Muscle of back (tissue), 13 donors: ENCODE measurements around the gene LPA. TPM values are rescaled to one million over a fixed set of nuclear protein-coding genes. Genes with fewer than 3 reads are reported as not detected.
"Not testable (repeated sequence)": the region's sequence is repeated elsewhere in the genome, so short reads cannot be mapped to it uniquely, and the experiment has no call there.

Experiments used
- DNase-seq, 3 donors: peaks; one replicate each; pipeline versions ENCODE4 v3.0.0 to v3.0.0-alpha.2; 2013
- long read RNA-seq, 9 donors: transcript quantifications; one replicate each; lab custom pipeline, GENCODE V29; 2026
- polyA plus RNA-seq, 10 donors: library from polyadenylated mRNA; unstranded; fragments of 120-200 nt; gene quantifications; one replicate each; pipeline ENCODE4 v1.2.1, GENCODE V29; 2013; ENCODE audit not compliant: insufficient read length in 10 of 10

LPA gene, protein sequence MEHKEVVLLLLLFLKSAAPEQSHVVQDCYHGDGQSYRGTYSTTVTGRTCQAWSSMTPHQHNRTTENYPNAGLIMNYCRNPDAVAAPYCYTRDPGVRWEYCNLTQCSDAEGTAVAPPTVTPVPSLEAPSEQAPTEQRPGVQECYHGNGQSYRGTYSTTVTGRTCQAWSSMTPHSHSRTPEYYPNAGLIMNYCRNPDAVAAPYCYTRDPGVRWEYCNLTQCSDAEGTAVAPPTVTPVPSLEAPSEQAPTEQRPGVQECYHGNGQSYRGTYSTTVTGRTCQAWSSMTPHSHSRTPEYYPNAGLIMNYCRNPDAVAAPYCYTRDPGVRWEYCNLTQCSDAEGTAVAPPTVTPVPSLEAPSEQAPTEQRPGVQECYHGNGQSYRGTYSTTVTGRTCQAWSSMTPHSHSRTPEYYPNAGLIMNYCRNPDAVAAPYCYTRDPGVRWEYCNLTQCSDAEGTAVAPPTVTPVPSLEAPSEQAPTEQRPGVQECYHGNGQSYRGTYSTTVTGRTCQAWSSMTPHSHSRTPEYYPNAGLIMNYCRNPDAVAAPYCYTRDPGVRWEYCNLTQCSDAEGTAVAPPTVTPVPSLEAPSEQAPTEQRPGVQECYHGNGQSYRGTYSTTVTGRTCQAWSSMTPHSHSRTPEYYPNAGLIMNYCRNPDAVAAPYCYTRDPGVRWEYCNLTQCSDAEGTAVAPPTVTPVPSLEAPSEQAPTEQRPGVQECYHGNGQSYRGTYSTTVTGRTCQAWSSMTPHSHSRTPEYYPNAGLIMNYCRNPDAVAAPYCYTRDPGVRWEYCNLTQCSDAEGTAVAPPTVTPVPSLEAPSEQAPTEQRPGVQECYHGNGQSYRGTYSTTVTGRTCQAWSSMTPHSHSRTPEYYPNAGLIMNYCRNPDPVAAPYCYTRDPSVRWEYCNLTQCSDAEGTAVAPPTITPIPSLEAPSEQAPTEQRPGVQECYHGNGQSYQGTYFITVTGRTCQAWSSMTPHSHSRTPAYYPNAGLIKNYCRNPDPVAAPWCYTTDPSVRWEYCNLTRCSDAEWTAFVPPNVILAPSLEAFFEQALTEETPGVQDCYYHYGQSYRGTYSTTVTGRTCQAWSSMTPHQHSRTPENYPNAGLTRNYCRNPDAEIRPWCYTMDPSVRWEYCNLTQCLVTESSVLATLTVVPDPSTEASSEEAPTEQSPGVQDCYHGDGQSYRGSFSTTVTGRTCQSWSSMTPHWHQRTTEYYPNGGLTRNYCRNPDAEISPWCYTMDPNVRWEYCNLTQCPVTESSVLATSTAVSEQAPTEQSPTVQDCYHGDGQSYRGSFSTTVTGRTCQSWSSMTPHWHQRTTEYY (N-terminal part only)
- under 1 TPM in 5 of 10 donors, not detected in 5; 0.04 to 0.15 (median 0.13) TPM for polyA plus RNA-seq
- long read RNA-seq, donor 1 = 0 reads
- long read RNA-seq, donor 2 = 0 reads
- long read RNA-seq, donor 3 = 0 reads
- long read RNA-seq, donor 4 = 0 reads
- long read RNA-seq, donor 5 = 0 reads
- long read RNA-seq, donor 6 = 0 reads
- long read RNA-seq, donor 7 = 0 reads
- long read RNA-seq, donor 8 = 0 reads
- long read RNA-seq, donor 9 = 0 reads

DNA sequence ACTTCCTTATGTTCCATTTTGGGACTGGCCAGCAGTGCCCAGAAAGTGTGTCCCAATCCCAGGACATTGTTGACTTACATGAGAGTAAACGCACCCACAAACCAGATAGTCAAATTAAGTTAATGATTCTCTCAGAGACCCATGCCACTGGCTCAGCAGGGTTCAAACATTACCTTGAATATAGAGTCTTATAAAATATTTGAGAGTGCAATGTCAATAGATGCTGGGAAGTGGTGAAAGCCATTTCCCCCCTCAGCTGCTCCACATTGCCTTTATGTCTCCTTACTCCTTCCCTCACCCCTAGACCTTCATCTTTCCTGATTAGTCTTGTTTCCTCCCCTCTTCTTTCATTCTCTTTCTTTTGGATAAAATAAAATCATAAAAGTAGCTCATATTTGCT lies at the start of gene LPA:
Gene LPA, minus strand, starts transcription at position 78 of the 400 bp plus-strand sequence. Its CDS starts 61 bp downstream, at position 17.
- DNase-seq = not testable (repeated sequence)

DNA sequence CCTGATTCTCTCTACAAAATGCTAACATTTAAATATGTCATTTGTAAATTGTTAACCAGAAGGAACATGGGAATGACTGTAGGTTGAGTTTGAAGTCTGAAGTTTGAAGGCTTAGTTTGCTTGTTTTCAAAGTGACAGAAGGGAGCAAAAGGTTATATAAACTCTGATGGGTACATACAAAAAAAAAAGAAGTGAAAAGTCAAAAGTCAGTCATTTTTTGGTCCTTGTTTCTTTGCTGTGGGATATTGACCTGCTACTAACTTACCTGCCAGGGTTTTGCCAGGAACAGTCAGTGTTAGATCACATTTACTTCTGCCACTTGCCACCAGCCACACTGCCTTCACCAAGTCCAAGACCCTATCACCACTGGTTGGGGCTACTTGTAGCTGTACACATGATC lies 44.9 kb upstream of the LPA start:
- DNase-seq = not testable (repeated sequence)

DNA sequence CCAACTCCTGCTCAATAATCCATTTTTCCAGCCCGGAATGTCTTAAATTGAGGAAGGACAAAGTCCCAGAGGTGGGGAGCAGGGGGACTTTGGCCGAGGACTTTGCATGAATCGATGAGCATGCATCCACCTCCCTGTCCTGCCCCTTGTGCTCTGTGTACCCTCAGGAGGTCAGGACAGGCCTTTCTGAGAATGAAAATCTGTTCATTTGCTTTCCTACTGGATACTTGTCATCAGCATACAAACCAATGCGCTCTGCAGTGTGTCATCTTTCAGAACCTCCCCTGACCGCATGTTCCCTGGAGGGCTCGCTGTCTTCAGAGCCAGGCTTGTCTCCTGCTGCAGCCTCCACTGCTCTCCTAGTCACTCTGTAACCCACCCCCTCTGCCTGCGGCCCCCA lies 40.6 kb upstream of the LPA start:
- DNase-seq = not testable (repeated sequence)

DNA sequence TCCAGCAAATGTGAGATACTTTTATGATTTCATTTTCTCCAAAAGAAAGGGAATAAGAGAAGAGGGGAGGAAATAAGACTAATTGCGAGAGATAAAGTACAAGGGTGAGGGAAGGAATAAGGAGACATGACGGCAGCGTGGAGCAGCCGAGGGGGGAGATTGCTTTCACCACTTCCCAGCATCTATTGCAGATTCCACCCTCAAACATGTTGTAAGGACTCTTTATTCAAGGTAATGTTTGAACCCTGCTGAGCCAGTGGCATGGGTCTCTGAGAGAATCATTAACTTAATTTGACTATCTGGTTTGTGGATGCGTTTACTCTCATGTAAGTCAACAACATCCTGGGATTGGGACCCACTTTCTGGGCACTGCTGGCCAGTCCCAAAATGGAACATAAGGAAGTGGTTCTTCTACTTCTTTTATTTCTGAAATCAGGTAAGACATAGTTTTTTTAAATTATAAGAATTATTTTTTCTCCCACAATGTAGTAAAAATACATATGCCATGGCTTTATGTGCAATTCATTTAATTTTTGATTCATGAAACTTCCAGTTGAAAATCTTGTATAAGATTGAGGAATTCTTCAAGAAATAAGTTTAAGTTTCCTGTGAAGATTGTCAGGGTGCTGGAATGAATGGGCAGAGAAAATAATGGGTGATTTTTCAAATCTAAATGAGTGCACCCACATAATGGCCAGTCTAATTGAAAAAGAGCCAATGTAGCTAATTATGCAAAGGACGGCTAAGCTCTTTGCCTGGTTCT lies 38.0 kb upstream of the LPA start, which contains the start of gene PLG:
Gene PLG, plus strand, starts transcription at position 327 of the 763 bp plus-strand sequence. Its CDS starts 61 bp downstream, at position 388.
- not testable (repeated sequence) for DNase-seq

DNA sequence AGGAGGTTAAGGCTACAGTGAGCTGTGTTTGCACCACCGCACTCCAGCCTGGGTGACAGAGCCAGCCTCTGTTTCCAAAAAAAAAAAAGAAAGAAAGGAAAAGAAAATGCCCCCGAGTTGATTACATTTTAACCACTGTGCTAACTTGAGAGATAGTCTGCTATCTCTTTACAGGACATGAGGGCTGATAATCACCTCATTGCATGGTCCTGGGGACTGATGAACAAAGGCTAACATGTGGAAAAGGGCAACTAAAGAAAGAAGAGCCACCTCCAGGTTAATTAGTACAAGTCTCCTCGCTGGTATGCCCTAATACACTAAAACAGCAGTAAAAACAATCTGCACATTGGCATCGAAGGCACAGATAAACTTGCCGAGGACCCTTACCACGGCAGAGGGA lies 33.8 kb upstream of the LPA start:
- no peak for DNase-seq

DNA sequence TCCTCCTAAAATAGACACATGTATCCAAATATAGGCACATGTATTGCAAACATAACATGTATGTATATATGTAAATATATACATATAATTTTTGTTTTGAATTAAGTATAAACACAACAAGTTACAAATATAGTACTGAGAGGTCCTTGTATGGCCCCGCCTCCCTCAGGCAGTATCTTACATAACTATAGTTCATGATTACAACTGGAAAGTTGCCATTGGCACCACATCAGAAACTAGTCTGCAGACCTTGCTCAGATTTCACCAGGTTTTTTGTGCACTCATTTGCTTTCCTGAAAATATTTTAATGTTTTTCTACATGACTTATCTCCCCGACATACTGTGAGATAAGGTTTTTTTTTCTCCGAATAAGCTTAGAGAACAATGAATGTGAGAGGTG lies 32.8 kb upstream of the LPA start:
- DNase-seq = not testable (repeated sequence)

DNA sequence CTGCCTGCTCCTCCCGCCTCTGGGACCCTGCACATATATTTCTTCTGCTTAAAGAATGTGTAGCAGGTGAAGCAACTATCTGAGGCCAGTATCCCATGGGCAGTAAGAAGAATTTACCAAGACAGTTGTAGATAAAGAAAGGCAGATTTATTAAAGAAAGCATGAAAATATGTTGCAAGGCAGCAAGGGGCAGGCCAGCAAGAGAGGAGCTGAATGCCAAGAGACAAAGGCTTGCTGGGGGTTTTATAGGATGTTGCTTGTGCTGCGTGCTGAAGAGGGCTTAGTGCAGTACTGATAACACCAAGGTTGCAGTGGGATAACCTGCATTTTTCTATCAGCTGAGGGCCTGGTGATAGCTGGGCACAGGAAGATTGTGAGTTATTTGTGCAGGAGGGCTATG lies 31.5 kb upstream of the LPA start:
- DNase-seq = not testable (repeated sequence)

DNA sequence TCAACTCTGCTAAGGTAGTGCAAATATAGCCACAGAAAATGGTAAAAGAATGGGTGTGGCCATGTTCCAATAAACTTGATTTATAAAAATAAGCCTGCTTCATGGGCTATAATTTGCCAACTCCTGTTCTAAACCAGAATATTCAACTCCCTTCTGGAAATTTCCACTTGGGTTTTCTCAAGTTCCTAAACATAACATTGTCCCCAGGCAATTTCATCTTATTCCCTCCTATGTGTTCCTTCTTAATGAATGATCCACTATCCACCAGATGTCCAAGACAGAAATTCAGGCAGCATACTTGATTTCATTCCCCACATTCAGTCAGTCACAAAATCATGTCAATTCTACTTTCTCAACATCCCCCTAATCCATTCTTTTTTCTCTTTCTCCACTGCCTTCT lies 30.9 kb upstream of the LPA start:
- DNase-seq = not testable (repeated sequence)

DNA sequence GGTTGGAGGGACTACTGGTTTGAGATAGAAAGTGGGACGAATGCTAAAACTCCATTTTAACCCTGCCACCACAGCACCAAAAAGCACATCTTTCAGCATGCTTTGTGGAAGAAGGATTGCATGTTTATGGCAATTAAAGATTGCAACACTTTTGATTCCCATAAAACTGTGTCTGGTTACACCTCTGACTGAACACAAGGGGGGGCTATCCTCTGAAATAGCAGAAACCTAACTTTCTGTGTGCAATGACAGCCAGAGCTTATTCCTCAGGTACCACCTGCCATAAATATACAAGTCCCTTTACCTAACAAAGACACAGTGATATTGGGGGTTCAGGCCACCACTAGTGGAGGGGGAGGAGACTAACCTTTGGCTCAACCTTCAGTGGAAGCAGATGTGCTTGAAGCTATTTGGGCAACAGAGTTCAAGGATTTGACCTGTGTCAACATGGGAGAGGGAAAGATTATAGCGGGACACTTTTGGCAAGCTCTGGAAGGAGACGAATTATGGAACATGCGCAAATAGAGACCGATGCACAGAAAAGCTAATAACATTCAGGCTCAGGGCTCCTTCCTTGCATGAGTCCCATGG lies 28.4 kb upstream of the LPA start:
- no peak for DNase-seq

DNA sequence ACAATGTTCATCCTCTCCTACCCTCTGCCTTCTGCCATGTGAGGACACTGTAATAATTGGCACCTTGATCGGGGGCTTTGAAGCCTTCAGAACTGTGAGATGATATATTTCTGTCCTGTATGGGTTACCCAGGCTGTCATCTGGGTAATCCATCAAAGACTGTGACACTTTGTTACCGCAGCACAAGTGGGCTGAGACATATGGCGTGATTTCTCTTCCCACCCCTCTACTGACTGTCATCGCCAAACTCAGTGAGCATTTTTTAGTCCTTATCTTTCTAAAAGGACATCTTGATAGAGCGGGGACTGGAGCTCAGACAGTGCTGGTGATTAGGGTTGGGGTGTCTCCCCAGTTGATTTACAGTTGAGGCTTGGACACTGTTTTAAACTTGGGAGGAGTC lies 27.5 kb upstream of the LPA start:
- no peak for DNase-seq

DNA sequence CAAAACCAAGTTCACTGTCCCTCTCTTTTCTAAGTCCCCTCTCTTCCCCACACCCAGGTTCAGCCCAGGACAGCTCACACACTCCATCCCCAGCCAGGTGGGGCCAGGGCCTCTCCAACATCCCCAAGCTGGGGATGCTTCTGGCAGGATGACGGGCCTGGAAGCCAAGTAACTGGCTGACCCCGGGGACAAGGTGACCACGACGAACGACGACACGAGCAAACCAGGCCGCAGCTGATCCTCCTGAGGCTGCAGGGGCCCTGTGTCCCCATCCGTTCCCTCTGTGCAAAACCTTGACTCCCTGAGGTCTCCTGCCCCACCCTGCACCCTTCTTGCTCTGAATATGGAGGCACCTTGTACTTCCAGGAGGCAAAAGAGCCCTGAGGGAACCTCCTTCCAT lies 26.4 kb upstream of the LPA start:
- no peak for DNase-seq

DNA sequence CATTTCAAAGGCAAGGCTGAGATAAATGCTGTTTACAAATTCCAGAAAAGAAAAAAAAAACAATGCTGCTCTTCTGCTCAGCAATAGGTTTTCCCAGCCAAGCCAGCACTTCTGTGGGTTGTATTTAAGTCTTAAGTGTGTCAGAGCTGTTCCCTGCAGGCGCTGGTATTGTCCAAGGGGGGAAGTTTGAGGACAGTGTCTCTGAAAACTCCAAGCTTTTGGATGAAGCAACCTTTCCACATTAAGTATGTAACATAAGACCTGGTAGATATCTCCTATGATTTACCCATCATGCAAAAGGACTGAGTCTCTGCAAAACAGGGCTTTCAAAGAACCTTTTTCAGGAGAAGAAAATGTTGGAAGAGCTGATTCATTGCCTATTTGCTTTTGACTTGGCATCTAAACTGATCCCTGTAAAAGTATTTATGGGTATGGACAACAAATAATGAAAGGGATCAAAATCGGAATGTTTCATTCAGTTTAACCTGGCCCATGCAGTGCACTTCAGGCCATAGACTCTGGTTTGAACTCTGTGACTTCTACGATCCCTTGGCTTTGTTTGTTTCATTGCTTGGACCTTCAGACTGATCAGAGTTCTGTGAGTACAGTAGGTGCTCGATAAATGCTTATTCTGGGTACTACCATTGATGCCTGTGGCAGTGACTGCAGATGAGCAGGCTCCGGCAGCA lies 21.8 kb upstream of the LPA start:
- no peak for DNase-seq

DNA sequence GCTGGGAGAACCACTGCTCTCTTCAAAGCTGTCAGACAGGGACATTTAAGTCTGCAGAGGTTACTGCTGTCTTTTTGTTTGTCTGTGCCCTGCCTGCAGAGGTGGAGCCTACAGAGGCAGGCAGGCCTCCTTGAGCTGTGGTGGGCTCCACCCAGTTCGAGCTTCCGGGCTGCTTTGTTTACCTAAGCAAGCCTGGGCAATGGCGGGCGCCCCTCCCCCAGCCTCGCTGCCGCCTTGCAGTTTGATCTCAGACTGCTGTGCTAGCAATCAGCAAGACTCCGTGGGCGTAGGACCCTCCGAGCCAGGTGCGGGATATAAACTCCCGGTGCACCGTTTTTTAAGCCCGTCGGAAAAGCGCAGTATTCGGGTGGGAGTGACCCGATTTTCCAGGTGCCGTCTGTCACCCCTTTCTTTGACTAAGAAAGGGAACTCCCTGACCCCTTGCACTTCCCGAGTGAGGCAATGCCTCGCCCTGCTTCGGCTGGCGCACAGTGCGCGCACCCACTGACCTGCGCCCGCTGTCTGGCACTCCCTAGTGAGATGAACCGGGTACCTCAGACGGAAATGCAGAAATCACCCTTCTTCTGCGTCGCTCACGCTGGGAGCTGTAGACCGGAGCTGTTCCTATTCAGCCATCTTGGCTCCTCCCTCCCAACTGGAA lies 21.2 kb upstream of the LPA start:
- not testable (repeated sequence) for DNase-seq

DNA sequence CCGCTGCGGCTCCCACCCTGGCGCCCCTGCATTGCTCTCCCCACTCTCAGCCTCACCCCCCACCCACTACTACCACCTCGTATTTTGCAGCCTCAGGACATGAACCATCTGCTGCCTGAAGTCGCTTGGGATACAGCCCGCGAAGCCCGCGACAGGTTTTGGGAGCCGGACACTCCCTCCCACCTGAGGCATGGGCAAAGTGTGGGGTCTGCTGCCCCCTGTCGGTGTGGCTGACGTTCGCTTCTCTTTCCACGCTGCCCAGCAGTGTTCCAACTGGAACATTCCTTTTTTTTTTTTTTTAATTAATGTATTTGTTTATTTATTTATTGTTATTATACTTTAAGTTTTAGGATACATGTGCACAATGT lies 15.3 kb upstream of the LPA start:
- DNase-seq = no peak

DNA sequence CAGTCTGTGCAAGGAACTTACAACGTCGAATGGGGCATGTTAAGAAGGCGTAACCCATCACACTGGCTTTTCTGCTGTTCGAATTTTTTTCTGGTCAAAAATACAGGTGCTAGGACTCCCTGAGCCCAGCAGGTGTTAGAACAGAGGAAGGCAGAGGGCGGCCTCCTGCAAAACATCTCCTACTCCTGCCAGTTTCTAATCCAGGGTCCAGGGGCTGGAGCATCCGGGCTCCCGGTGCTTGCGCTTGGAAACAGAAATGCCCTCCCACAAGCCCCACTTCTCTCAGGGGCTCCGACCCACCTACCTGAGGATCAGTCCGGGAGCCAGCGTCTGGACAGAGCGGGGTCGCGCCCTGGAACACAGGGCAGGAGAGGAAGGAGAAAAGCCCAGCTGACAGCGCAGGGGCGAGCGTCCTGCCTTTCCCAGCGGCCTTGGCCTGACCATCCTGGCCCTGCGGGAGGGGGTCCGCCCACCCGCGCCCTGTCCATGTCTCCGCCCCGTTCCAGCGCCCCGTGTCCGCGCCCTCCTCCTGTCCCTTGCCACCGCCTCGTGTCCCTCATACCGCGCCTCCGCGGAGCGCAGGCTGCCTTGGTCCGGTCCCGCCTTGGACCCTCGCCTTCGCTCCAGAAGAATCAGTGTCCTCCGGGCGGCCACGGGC lies 14.8 kb upstream of the LPA start:
- DNase-seq = no peak

DNA sequence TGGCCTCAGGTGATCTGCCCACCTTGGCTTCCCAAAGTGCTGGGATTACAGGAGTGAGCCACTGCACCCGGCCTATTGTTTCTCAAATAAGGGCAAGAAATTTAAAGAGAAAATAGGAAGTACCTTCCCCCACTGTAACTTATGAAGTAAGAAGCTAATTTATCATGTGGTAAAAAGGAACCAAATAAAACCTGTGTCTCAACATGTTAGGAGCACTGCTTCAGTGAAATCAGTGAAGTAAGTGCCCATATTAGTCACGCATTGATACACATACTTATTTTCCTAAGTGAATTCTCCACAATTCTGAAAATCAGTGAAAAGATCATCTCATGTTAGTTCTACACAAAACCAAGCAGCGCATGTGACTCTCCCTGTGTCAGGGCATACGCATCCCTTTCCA lies 14.2 kb upstream of the LPA start:
- DNase-seq = no peak

DNA sequence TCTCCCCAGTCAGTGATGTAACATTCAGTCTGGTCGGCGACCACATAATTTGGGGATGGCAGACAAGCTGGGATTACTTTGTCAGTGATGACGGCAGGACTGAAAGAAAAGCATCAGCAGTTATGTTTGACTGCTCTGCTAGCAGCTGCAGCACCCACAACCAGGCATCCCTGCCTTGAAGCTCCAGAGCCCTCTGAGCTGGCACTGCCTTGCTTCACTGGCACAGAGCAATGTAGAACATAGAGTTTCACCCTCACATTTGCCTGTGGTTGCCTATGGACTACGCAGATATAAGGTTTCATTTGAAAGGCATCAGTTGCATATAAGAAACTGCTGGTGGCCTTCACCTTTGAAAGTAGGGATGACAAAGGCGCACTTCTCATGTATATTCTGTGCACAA lies 12.3 kb upstream of the LPA start:
- not testable (repeated sequence) for DNase-seq

DNA sequence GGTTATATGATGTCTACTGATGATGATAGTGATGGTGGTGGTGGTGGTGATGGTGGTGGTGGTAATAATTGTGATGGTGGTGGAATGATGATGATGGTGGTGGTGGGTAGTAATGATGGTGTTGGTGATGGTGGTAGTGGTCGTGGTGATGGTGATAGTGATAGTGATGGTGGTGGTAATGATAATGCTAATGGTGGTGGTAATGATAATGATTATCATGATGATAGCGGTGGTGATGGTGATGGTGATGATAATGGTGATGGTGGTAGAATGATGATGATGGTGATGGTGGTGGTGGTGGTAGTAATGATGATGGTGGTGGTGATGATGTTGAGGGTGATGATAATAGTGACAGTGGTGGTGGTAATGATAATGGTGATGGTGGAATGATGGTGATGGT lies 4.5 kb upstream of the LPA start:
- no peak for DNase-seq
